Measurements from ENCODE around the gene CRY2. TPM values are rescaled to one million over a fixed set of nuclear protein-coding genes. Genes with fewer than 3 reads are reported as not detected.

CRY2 gene
- total RNA-seq, 5 donors from 2014 or later (not counting 1 experiment from before 2014, with no cell fraction given) = 54.0 to 198 (median 63.5) TPM

GRCh38 chr11:45917623-45918330, 70.5 kb downstream of the CRY2 start, which contains the start of gene PEX16:
TSS of gene PEX16 (minus strand) at chr11:45917877. CDS start at chr11:45917811, 66 bp downstream.
- H3K36me3 ChIP-seq (ENCODE audit: control insufficient read depth in 2 of 2, extremely low read depth in 1 of 2, insufficient read depth in 1 of 2, low read length in 1 of 2) = peaks cover 16 to 36% of the 10 kb centered on the region in 2 donors
- peak; percentile 78 to 99 (median 96) for DNase-seq
- POLR2A ChIA-PET = interaction anchor here (0.5 to 1.3 kb wide), 4 partner anchors 13 to 71 kb away, joined by 3 to 13 read pairs (median 3); partner anchors contain the start of gene CRY2 (in 1 of the 2)
- H3K27ac ChIP-seq (ENCODE audit: low read length) = peak within 1 kb of the TSS; percentile 95
- ATAC-seq (replicated peaks in 1 of 4) = peak; percentile 85 to 91 (median 89)
- under 1% methylated on average over 45 of the region's 45 CpGs for WGBS (ENCODE audit: insufficient coverage)
- H3K4me1 Mint-ChIP-seq = peaks cover 46 to 64% (median 56%) of the 10 kb centered on the region in 3 donors
- H3K27ac Mint-ChIP-seq = peak within 1 kb of the TSS; percentile 98 to 100
- H3K4me1 ChIP-seq (ENCODE audit: control insufficient read depth in 1 of 2, extremely low read depth in 1 of 2, insufficient read depth in 2 of 2, low read length in 2 of 2) = peaks cover 4 to 56% of the 10 kb centered on the region in 2 experiments
- H3K36me3 Mint-ChIP-seq = peaks cover 11% of the 10 kb centered on the region
- peaks cover 0 to 5% of the 10 kb centered on the region in 2 donors for H3K27me3 Mint-ChIP-seq
- no peaks in the 10 kb centered on the region for H3K9me3 ChIP-seq
- no peaks in the 10 kb centered on the region for H3K9me3 Mint-ChIP-seq
- H3K4me3 Mint-ChIP-seq = peak within 1 kb of the TSS; percentile 88 to 98 (median 91)
- CTCF ChIA-PET = interaction anchor here (0.5 to 1.4 kb wide), 7 partner anchors 13 to 1537 kb away, joined by 3 to 10 read pairs (median 5); no protein-coding TSS in a partner anchor
- H3K4me3 ChIP-seq (ENCODE audit: control insufficient read depth in 1 of 2, extremely low read depth in 1 of 2, low read length in 1 of 2) = peak within 1 kb of the TSS; percentile 97 to 98
- peaks cover 0 to 10% of the 10 kb centered on the region in 2 experiments for H3K27me3 ChIP-seq (replicated peaks in 1 of 2; ENCODE audit: control insufficient read depth in 2 of 2, extremely low read depth in 1 of 2, insufficient read depth in 2 of 2, low read length in 1 of 2)

GRCh38 chr11:45918331-45918941, 71.2 kb downstream of the CRY2 start:
- peaks cover 10 to 29% of the 10 kb centered on the region in 2 donors for H3K36me3 ChIP-seq (ENCODE audit: control insufficient read depth in 2 of 2, extremely low read depth in 1 of 2, insufficient read depth in 1 of 2, low read length in 1 of 2)
- H3K36me3 Mint-ChIP-seq = peaks cover 8% of the 10 kb centered on the region
- ATAC-seq (replicated peaks in 1 of 4) (peak in 2 of 4 experiments; percentile 0 to 7), DNase-seq (peak in 12 of 35 experiments; percentile 17 to 66 (median 38))
- H3K9me3 ChIP-seq = no peaks in the 10 kb centered on the region
- peaks cover 49 to 68% (median 59%) of the 10 kb centered on the region in 3 donors for H3K4me1 Mint-ChIP-seq
- H3K4me3 ChIP-seq (ENCODE audit: control insufficient read depth in 1 of 2, extremely low read depth in 1 of 2, low read length in 1 of 2) = peak overlapping the region; percentile 97 to 98
- H3K27me3 Mint-ChIP-seq = peaks cover 0 to 8% of the 10 kb centered on the region in 2 donors
- peak overlapping the region; percentile 88 to 98 (median 91) for H3K4me3 Mint-ChIP-seq
- peak overlapping the region; percentile 98 to 100 for H3K27ac Mint-ChIP-seq
- peaks cover 4 to 62% of the 10 kb centered on the region in 2 experiments for H3K4me1 ChIP-seq (ENCODE audit: control insufficient read depth in 1 of 2, extremely low read depth in 1 of 2, insufficient read depth in 2 of 2, low read length in 2 of 2)
- ChIA-PET CTCF (interaction anchor here in 1 of 2 donors (0.5 to 1.4 kb wide), 6 partner anchors 12 to 1536 kb away, joined by 4 to 10 read pairs (median 5); no protein-coding TSS in a partner anchor), POLR2A (interaction anchor here (0.5 to 1.3 kb wide), 3 partner anchors 12 to 72 kb away, joined by 3 to 13 read pairs (median 3); partner anchors contain the start of gene CRY2 (in 1 of the 2))
- no peaks in the 10 kb centered on the region for H3K9me3 Mint-ChIP-seq
- H3K27me3 ChIP-seq (replicated peaks in 1 of 2; ENCODE audit: control insufficient read depth in 2 of 2, extremely low read depth in 1 of 2, insufficient read depth in 2 of 2, low read length in 1 of 2) = peaks cover 0 to 14% of the 10 kb centered on the region in 2 experiments
- WGBS (ENCODE audit: insufficient coverage) = 0% methylated on average over 33 of the region's 38 CpGs
- peak overlapping the region; percentile 95 for H3K27ac ChIP-seq (ENCODE audit: low read length)

- Mint-ChIP-seq H3K36me3 (peaks cover 6% of the 10 kb centered on the region), H3K27me3 (peaks cover 0 to 10% of the 10 kb centered on the region in 2 donors), H3K4me3 (peak overlapping the region; percentile 88 to 98 (median 91)), H3K9me3 (no peaks in the 10 kb centered on the region), H3K4me1 (peaks cover 51 to 69% (median 58%) of the 10 kb centered on the region in 3 donors), H3K27ac (peak overlapping the region; percentile 98 to 100)
- no peak for ATAC-seq (replicated peaks in 1 of 4)
- POLR2A ChIA-PET = interaction anchor here in 1 of 2 donors (1.3 kb wide), 1 partner anchor 72 kb away, joined by 13 read pairs; the partner anchor contains the start of gene CRY2
- Histone ChIP-seq H3K36me3 (ENCODE audit: control insufficient read depth in 2 of 2, extremely low read depth in 1 of 2, insufficient read depth in 1 of 2, low read length in 1 of 2) (peaks cover 3 to 22% of the 10 kb centered on the region in 2 donors), H3K27ac (ENCODE audit: low read length) (peak overlapping the region; percentile 95), H3K9me3 (no peaks in the 10 kb centered on the region), H3K4me1 (ENCODE audit: control insufficient read depth in 1 of 2, extremely low read depth in 1 of 2, insufficient read depth in 2 of 2, low read length in 2 of 2) (peaks cover 4 to 66% of the 10 kb centered on the region in 2 experiments), H3K27me3 (replicated peaks in 1 of 2; ENCODE audit: control insufficient read depth in 2 of 2, extremely low read depth in 1 of 2, insufficient read depth in 2 of 2, low read length in 1 of 2) (peaks cover 0 to 15% of the 10 kb centered on the region in 2 experiments), H3K4me3 (ENCODE audit: control insufficient read depth in 1 of 2, extremely low read depth in 1 of 2, low read length in 1 of 2) (peak overlapping the region; percentile 97 to 98)
- no CpG with 5 or more reads among the region's 7 CpGs for WGBS (ENCODE audit: insufficient coverage)
- peak in 1 of 35 experiments; percentile 31 for DNase-seq
- CTCF ChIA-PET = interaction anchor here in 1 of 2 donors (1.4 kb wide), 1 partner anchor 72 kb away, joined by 6 read pairs; no protein-coding TSS in a partner anchor
Observed at GRCh38 chr11:45918962-45919675, 71.8 kb downstream of the CRY2 start.

GRCh38 chr11:45919806-45920530, 72.7 kb downstream of the CRY2 start:
- ChIA-PET POLR2A (no interaction called here), CTCF (no interaction called here)

GRCh38 chr11:45920531-45921477, 73.5 kb downstream of the CRY2 start:
- no peaks in the 10 kb centered on the region for H3K36me3 Mint-ChIP-seq
- Histone ChIP-seq H3K27me3 (replicated peaks in 1 of 2; ENCODE audit: control insufficient read depth in 2 of 2, extremely low read depth in 1 of 2, insufficient read depth in 2 of 2, low read length in 1 of 2) (peaks cover 3 to 20% of the 10 kb centered on the region in 2 experiments), H3K9me3 (no peaks in the 10 kb centered on the region), H3K36me3 (ENCODE audit: control insufficient read depth in 2 of 2, extremely low read depth in 1 of 2, insufficient read depth in 1 of 2, low read length in 1 of 2) (peaks cover 0 to 6% of the 10 kb centered on the region in 2 donors), H3K4me3 (ENCODE audit: control insufficient read depth in 1 of 2, extremely low read depth in 1 of 2, low read length in 1 of 2) (no peak overlapping the region), H3K4me1 (ENCODE audit: control insufficient read depth in 1 of 2, extremely low read depth in 1 of 2, insufficient read depth in 2 of 2, low read length in 2 of 2) (peaks cover 4 to 61% of the 10 kb centered on the region in 2 experiments), H3K27ac (ENCODE audit: low read length) (no peak overlapping the region)
- peaks cover 0 to 13% of the 10 kb centered on the region in 2 donors for H3K27me3 Mint-ChIP-seq
- H3K27ac Mint-ChIP-seq = peak overlapping the region; percentile 63 to 64
- ChIA-PET CTCF (interaction anchor here in 1 of 2 donors (0.6 kb wide), 2 partner anchors 19 to 44 kb away, joined by 4 to 6 read pairs; no protein-coding TSS in a partner anchor), POLR2A (no interaction called here)
- peak overlapping the region; percentile 57 to 77 (median 76) for H3K4me3 Mint-ChIP-seq
- DNase-seq (no peak), ATAC-seq (replicated peaks in 1 of 4) (no peak)
- H3K9me3 Mint-ChIP-seq = no peaks in the 10 kb centered on the region
- H3K4me1 Mint-ChIP-seq = peaks cover 49 to 63% (median 60%) of the 10 kb centered on the region in 3 donors
- WGBS (ENCODE audit: insufficient coverage) = 85% methylated on average over 4 of the region's 6 CpGs

More at GRCh38 chr11:45919806-45920530, 72.7 kb downstream of the CRY2 start:
- DNase-seq (no peak), ATAC-seq (replicated peaks in 1 of 4) (no peak)
- H3K4me1 ChIP-seq (ENCODE audit: control insufficient read depth in 1 of 2, extremely low read depth in 1 of 2, insufficient read depth in 2 of 2, low read length in 2 of 2) = peaks cover 4 to 67% of the 10 kb centered on the region in 2 experiments
- WGBS (ENCODE audit: insufficient coverage) = 80% methylated on average over 5 of the region's 13 CpGs
- peaks cover 55 to 70% (median 63%) of the 10 kb centered on the region in 3 donors for H3K4me1 Mint-ChIP-seq
- H3K4me3 Mint-ChIP-seq = peak overlapping the region; percentile 88 to 98 (median 91)
- H3K4me3 ChIP-seq (ENCODE audit: control insufficient read depth in 1 of 2, extremely low read depth in 1 of 2, low read length in 1 of 2) = no peak overlapping the region
- peaks cover 6% of the 10 kb centered on the region for H3K36me3 Mint-ChIP-seq
- peaks cover 0 to 14% of the 10 kb centered on the region in 2 donors for H3K36me3 ChIP-seq (ENCODE audit: control insufficient read depth in 2 of 2, extremely low read depth in 1 of 2, insufficient read depth in 1 of 2, low read length in 1 of 2)
- H3K27me3 Mint-ChIP-seq = peaks cover 0 to 13% of the 10 kb centered on the region in 2 donors
- H3K27ac ChIP-seq (ENCODE audit: low read length) = no peak overlapping the region
- peaks cover 2 to 20% of the 10 kb centered on the region in 2 experiments for H3K27me3 ChIP-seq (replicated peaks in 1 of 2; ENCODE audit: control insufficient read depth in 2 of 2, extremely low read depth in 1 of 2, insufficient read depth in 2 of 2, low read length in 1 of 2)
- peak overlapping the region; percentile 81 to 83 for H3K27ac Mint-ChIP-seq
- no peaks in the 10 kb centered on the region for H3K9me3 ChIP-seq
- no peaks in the 10 kb centered on the region for H3K9me3 Mint-ChIP-seq

Measured in T-cell (primary cell).